Stimulated activated CD4-positive, alpha-beta T cell treated with anti-CD3 and anti-CD28 coated beads, Interleukin-2, amount 100 ng/mL, for 4 hours (primary cell): ENCODE data around the gene CERT1.
A peak's percentile ranks its signal among the peaks of the same experiment; 100 is the strongest.
"Not testable (repeated sequence)": the region's sequence is repeated elsewhere in the genome, so short reads cannot be mapped to it uniquely, and the experiment has no call there.

Experiments used
- DNase-seq: peaks from one replicate; pipeline ENCODE4 v3.0.0-alpha.2; 2020; ENCODE audit warnings: low read depth

CERT1 gene

GRCh38 chr5:75511435-75512382, at the start of gene CERT1, which contains the start of gene POLK:
Gene CERT1, minus strand, starts transcription at chr5:75511629. Its CDS starts 422 bp downstream, at chr5:75511207.
Gene POLK, plus strand, starts transcription at chr5:75511891.
- DNase-seq = peak; percentile 90

- not testable (repeated sequence) for DNase-seq
Observed at GRCh38 chr5:75560655-75561054, 49.2 kb upstream of the CERT1 start.

- DNase-seq = no peak
Observed at GRCh38 chr5:75558981-75559632, 47.7 kb upstream of the CERT1 start.

GRCh38 chr5:75558221-75558620, 46.8 kb upstream of the CERT1 start:
- DNase-seq = no peak

GRCh38 chr5:75553358-75553757, 41.9 kb upstream of the CERT1 start:
- no peak for DNase-seq

- no peak for DNase-seq
Observed at GRCh38 chr5:75552764-75553163, 41.3 kb upstream of the CERT1 start.

GRCh38 chr5:75551471-75551870, 40.0 kb upstream of the CERT1 start:
- DNase-seq = no peak

- DNase-seq = no peak
Observed at GRCh38 chr5:75550597-75550996, 39.2 kb upstream of the CERT1 start.

GRCh38 chr5:75547812-75548211, 36.4 kb upstream of the CERT1 start:
- no peak for DNase-seq

- DNase-seq = no peak
Observed at GRCh38 chr5:75546830-75547229, 35.4 kb upstream of the CERT1 start.

GRCh38 chr5:75545131-75545530, 33.7 kb upstream of the CERT1 start:
- no peak for DNase-seq

- DNase-seq = no peak
Observed at GRCh38 chr5:75538211-75538610, 26.8 kb upstream of the CERT1 start.

- no peak for DNase-seq
Observed at GRCh38 chr5:75536694-75537360, 25.4 kb upstream of the CERT1 start.

GRCh38 chr5:75536147-75536546, 24.7 kb upstream of the CERT1 start:
- DNase-seq = no peak

GRCh38 chr5:75534734-75535133, 23.3 kb upstream of the CERT1 start:
- DNase-seq = no peak

- DNase-seq = not testable (repeated sequence)
Observed at GRCh38 chr5:75533716-75534115, 22.3 kb upstream of the CERT1 start.

GRCh38 chr5:75532190-75532589, 20.8 kb upstream of the CERT1 start:
- no peak for DNase-seq

GRCh38 chr5:75529185-75529584, 17.8 kb upstream of the CERT1 start:
- no peak for DNase-seq

- no peak for DNase-seq
Observed at GRCh38 chr5:75526070-75526469, 14.6 kb upstream of the CERT1 start.

- DNase-seq = no peak
Observed at GRCh38 chr5:75525344-75525743, 13.9 kb upstream of the CERT1 start.

GRCh38 chr5:75524591-75524990, 13.2 kb upstream of the CERT1 start:
- no peak for DNase-seq

GRCh38 chr5:75524071-75524470, 12.6 kb upstream of the CERT1 start:
- DNase-seq = no peak

GRCh38 chr5:75523275-75523674, 11.8 kb upstream of the CERT1 start:
- no peak for DNase-seq
